ENCODE measurements around the gene DACH1. TPM values are rescaled to one million over a fixed set of nuclear protein-coding genes. Genes with fewer than 3 reads are reported as not detected.

The DACH1 gene
- total and polyA plus RNA-seq, 9 of the 15 experiments (the other 6 are each of a cell fraction or from before 2014, with no cell fraction given): 0.04 to 0.07 (median 0.04) TPM; not detected in 2

DNA sequence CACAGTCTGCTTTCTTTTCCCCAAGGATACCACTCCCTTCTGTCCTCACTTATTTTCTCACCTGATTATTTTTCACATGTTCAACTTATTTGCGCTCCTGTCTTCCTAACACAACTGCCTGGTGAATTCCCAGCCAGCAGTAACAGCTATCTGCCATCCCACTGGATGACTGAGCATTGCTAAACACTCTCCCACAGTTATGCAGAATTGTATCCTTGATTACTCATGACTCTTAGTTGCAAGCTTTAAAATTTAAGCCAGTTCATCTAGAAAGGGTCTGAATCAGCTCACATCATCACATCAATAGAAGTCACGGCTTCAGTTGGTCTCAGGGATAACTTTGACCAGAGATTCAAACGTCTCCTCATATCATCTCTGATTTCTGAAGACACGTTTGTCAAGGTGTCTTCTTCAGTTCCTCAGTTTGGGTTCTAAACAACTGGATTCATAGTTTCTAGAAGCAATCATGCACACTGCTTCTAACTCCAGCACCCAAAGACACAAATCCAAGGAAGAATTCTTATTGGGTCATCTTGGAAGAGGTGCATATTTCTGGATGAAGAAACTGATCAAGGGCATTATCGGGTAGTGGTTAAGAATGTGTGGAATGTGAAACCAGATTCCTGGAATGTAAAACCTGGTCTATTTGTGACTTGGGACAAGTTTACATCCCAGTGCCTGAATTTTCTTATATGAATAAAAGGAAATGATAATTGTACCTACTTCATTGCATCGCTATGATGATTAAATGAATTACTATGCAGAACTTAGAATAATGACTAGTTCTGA is 13.9 kb upstream of the DACH1 start:
- ATAC-seq (no peak), DNase-seq (ENCODE audit: extremely low read depth in 1 of 4, low spot score in 3 of 4) (no peak), FAIRE-seq (no peak)
- no peak for TF ChIP-seq PCBP2 (IDR thresholded peaks at IDR 0.05; ENCODE audit: low read depth, low read length, poor library complexity, severe bottlenecking)
- TF ChIP-seq, protein P1, sequence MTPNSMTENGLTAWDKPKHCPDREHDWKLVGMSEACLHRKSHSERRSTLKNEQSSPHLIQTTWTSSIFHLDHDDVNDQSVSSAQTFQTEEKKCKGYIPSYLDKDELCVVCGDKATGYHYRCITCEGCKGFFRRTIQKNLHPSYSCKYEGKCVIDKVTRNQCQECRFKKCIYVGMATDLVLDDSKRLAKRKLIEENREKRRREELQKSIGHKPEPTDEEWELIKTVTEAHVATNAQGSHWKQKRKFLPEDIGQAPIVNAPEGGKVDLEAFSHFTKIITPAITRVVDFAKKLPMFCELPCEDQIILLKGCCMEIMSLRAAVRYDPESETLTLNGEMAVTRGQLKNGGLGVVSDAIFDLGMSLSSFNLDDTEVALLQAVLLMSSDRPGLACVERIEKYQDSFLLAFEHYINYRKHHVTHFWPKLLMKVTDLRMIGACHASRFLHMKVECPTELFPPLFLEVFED (CRISPR knock-in tag; conservative IDR thresholded peaks at IDR 0.05): no peak
- no peak for TF ChIP-seq CEBPB (tag; IDR thresholded peaks at IDR 0.05)
- TF ChIP-seq LEF1 (IDR thresholded peaks at IDR 0.05): no peak
- no peak for TF ChIP-seq CHD4 (IDR thresholded peaks at IDR 0.05; ENCODE audit: insufficient read depth, insufficient replicate concordance, low read depth, low read length, poor library complexity, severe bottlenecking)
- TF ChIP-seq PHB2 (IDR thresholded peaks at IDR 0.05; ENCODE audit: low read depth): no peak
- TF ChIP-seq ZNF668 (CRISPR knock-in tag; IDR thresholded peaks at IDR 0.05): no peak
- Histone ChIP-seq H3K9ac (ENCODE audit: insufficient read depth in 1 of 2, low read depth in 2 of 2, low read length in 2 of 2) (no peak overlapping the region), H3K4me1 (replicated peaks in 1 of 2; ENCODE audit: control insufficient read depth in 2 of 2, insufficient read depth in 2 of 2, low read length in 2 of 2) (no peaks in the 10 kb centered on the region), H4K20me1 (replicated peaks; ENCODE audit: control insufficient read depth, insufficient read depth, low read length) (no peaks in the 10 kb centered on the region), H2AFZ (ENCODE audit: low read depth, low read length) (no peak overlapping the region), H3K4me2 (ENCODE audit: insufficient read depth, low read length) (no peak overlapping the region), H3K27ac (ENCODE audit: extremely low read depth, low read depth, low read length) (no peak overlapping the region), H3K4me3 (no peak overlapping the region), H3K9me1 (ENCODE audit: control insufficient read depth, insufficient read depth, low read length) (no peaks in the 10 kb centered on the region), H3K27me3 (ENCODE audit: control insufficient read depth in 2 of 2, insufficient read depth in 2 of 2, low read length in 2 of 2) (no peaks in the 10 kb centered on the region), H3K79me2 (ENCODE audit: control insufficient read depth, insufficient read depth, low read length) (no peaks in the 10 kb centered on the region), H3K9me3 (replicated peaks; ENCODE audit: control insufficient read depth, insufficient read depth, low read depth, low read length) (no peaks in the 10 kb centered on the region), H3K36me3 (ENCODE audit: control insufficient read depth, insufficient read depth, low read length) (no peaks in the 10 kb centered on the region)
- ChIA-PET CTCF (ENCODE audit: low intra/inter-chr PET ratio) (no interaction called here), POLR2A (no interaction called here)
- in situ Hi-C loops (cut with MboI): no loop called here
- 7% methylated on average over 6 of the region's 6 CpGs for WGBS (ENCODE audit: insufficient coverage, low coverage, missing lambda C conversion rate)
- intact Hi-C loops (cut with micrococcal nuclease): no loop called here
- BruUV-seq (replicated peaks): no TSS peak

Data from K562 (cell line).